ENCODE measurements around the gene SORL1-AS1.

SORL1-AS1 gene

DNA sequence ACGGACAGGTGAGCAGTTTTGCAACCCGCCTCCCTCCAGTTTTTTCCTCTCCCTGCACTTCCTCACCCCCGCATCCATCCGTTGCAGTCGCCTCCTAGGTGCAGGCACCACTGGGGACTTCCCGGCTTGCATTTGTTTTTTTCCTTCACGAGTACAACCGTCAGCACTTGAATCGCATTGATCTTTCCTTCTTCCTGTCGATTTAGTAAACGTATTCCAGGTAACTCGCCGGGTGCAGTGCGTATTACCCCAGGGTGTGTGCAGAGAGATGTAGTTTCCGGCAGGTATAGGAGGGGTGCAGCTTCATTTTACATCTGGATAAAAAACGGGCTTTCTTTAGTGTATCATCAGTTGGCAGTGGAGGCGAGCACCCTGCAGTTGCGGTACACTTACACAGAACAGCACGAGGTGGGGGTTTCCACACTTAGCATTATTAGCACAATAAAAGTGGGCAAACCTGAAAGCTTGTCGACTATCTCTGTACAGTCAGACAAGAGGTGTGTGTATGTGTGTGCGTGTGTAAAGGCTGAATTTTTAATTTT lies at the start of gene SORL1-AS1:
Gene SORL1-AS1 (minus strand): TSS at position 359 of the 542 bp plus-strand sequence.
- DNase-seq (ENCODE audit: low read depth in 3 of 3) = no peak

DNA sequence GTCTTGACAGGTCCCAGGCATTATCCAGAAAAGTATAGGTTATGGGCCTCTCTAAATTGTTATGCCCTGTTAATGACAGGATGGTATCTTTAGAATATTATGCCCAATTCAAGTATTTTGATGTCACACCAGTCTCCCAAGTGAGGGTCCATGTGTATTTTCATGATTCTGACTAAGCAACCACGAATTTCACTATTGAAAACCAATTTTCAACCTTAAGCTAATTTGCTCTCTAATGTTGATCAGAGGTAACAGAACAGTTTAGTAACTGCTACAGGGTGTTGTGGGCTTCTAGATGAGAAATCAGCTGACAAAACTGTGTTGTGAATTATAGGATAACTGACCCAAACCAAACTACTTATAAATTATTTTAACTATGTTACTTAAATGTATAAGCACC lies 48.0 kb upstream of the SORL1-AS1 start:
- no peak for DNase-seq (ENCODE audit: low read depth in 3 of 3)

DNA sequence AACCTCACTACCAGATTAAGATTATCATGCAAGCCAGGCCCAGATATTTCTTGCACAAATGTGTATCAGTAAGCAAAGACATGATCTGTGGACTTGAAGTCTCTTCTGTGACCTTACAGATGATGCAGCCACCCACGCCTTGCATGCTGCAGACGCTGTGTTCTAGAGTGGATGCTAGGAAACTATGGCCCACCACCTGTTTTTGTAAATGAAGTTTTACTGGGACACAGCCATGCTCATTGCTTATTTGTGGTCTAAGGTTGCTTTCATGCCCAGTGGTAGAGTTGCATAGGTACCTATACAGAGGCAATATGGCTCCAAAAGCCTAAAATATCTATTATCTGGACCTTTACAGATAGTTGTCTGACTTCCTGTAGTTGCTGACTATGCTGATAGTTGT lies 47.5 kb upstream of the SORL1-AS1 start:
- DNase-seq (ENCODE audit: low read depth in 3 of 3) = no peak

DNA sequence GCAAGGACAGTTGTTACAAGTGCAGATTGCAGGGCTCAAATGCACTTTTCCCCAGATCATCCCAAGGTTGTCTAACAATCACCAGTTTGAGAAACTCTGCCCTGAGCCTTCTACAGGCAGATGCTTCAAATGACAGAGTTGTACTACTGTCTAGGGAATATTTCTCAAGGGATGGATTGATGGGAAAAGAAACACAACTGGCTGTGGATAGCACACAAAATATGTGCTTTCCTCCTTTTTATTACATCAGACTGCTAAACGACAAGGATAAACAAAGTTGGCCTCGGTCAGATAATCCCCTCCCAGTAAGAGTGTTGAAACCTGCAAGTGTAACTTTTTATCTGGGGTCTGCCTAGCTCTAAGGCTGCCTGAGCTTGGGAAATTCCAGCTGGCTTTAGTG lies 46.6 kb upstream of the SORL1-AS1 start:
- no peak for DNase-seq (ENCODE audit: low read depth in 3 of 3)

DNA sequence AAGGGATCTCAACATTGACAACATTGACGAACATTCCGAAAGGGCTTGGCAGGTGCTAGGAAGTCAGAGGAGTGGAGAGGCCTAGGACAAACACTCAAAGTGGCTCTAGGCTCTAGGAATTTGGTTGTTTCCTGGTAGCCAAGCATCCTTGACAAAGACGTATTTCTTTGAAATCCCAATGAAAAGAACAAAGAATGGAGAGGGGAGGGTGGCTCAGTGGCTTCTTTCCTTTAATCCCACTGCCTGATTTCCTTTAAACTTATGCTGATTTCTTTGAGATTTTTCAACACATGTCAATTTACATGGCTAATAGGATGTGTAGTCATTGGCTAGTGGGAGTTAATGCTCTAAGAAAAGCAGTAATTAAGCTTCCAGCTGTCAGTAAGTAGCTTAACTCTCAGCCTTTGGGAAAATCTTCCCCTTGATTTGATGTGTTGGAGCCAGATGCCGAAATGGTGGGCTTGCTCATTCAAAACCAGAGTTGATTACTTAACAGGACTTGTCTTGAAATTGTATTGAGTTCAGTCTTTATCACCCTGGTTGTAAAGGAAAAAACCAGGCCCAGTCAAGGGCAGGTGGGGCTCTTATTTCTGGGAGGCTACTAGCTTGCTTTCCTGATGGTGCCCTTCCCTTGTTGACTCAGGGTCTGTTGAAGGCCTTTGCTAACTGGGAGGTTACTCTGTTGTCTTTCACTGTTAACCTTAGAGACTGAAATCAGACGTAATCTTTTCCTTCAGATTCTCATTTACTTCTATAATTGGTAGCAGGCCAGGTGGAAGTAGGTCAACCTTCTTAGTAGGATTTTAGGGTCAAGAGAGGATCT lies 44.6 kb upstream of the SORL1-AS1 start:
- no peak for DNase-seq (ENCODE audit: low read depth in 3 of 3)

DNA sequence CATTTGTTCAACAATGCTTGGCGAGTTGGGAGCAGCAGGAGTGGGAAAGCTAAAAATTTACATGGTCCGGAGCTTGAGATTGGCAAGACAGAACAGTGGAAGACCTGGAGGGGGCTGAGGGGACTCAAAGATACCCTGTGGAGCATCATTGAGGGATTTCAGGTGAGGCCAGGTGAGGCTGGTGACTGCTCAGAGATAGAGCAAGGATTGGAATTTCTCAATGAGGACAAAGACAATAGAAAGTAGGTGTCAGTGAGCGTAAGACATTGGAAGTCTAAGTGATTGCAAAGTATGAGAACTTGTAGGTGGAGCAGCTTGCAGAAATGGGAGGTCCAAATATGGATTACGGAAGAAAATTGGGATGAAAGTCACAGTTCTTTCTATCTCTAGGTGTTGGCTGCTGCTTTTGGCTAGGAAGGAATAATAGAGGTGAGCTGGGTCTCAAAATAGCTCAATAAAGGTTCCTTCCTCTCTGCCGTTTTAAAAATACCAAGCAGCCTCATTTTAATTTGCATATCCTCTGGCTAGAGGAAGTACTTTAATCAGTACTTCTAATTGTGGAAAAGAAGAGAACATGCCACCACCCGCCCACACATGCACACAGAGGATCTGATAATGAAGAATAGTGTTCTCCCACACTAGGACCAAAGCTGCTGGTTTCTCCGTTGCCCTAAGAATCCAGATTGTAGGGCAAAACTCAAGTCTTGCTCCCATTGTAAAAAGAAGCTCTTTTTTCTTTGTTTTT lies 41.8 kb upstream of the SORL1-AS1 start:
- DNase-seq (ENCODE audit: low read depth in 3 of 3) = peak; percentile 13 to 44 (median 33)

DNA sequence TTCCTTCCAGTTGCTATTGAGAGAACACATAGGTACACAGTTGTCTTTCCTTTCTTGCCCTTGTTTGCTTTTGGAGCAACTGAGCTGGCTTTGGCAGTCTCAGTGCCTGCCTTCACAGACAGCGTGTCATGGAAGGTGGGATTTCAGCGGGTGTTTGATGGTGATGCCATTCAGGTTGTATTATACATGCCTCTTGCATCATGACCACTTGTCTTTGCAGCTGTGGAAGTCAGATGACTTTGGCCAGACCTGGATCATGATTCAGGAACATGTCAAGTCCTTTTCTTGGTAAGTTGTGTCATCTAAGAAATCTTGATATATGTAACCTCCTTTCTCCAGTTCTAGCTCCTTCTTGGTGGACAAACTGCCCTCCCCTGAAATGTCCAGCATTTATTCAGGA lies 37.1 kb upstream of the SORL1-AS1 start:
- DNase-seq (ENCODE audit: low read depth in 3 of 3) = no peak

DNA sequence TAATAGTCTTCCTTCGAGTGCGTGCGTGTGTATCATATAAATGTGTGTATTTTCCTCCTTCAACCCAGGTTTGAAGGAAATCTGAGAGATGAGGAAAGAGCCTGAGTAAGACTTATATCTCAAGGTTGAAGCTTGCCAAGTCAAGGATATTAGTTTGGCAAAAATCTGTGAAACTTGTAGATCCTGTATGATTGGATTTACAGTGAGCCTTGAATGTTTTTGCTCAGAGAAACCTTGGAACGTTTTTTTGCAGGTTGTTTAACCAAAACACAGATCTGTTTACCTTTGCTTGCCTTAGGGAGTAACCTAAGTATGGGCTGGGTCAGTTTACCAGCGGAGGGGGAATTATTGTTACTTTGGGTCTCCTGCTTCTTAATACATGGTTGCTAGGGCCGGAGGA lies 35.9 kb upstream of the SORL1-AS1 start:
- no peak for DNase-seq (ENCODE audit: low read depth in 3 of 3)

DNA sequence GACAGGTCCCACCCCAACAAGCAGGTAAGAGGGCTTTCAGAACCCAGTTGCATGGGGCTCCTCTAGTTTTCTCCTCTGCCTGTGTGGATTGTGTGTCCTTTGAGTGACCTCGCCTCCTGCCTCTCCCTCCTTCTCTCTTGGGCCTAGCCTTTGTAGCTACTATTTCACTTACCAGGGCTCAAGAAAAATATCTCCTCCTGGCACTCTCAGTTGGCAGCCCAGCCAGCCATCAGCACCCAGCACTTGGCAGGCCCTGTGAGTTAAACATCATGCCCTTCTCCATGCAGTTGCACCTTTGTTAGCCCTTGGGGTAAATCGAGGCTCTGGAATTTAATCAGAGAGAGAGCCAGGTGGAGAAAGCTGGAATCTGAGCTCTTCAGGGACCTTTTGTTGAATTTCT lies 35.4 kb upstream of the SORL1-AS1 start:
- no peak for DNase-seq (ENCODE audit: low read depth in 3 of 3)

DNA sequence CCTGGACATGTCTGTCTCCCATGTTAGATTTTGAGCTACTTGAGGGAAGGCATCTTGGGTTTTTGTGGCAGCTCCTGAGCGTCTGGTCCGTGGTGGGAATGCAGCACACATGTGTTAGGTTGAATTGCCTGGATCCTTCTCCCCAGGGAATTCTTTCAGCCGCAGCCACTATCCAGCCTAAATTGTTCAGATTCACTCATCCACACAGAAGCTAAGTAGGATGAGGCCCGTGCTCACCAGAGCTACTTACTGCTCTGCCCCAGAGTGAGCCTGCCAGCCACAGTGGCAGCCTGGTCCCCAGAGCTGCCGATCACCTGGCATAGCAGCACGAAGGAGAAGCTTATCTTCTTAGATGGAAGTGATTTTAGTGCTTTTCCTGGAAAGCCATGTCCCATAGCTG lies 34.4 kb upstream of the SORL1-AS1 start:
- DNase-seq (ENCODE audit: low read depth in 3 of 3) = no peak

DNA sequence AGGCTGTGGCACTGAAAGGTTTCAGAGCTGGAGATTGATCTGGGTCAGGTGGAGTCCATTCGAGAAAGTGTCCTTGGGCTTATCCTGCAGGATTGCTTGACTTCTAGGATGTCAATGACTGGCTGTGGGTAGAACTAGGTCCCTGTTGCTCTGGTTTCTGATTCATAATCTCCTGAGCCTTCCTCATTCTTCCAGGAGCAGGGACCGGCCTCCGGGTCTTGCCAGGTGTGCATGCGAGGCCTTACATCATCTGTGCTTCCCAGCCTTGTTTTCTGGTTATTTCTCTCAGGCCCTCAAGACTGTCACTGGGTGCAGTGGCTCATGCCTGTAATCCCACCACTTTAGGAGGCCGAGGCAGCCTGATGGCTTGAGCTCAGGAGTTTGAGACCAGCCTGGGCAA lies 33.3 kb upstream of the SORL1-AS1 start:
- no peak for DNase-seq (ENCODE audit: low read depth in 3 of 3)

DNA sequence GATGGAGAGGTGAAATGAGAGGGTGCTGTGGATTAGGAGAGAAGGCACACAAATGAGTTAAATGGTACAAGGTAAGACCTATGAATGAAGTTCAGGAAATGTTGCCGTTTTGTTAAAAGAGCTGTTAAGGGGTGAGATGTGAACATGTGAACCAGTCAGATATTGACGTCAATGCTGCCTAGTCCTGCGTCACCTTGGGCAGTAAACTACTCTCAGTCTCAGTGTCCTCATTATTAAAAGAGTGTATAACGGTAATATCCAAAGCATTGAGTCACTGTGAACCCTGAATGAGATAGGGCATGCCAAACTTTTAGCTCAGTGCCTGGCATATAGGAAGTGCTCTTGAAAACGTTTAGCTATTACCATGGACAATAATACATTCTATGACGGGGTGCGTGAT lies 32.4 kb upstream of the SORL1-AS1 start:
- no peak for DNase-seq (ENCODE audit: low read depth in 3 of 3)

DNA sequence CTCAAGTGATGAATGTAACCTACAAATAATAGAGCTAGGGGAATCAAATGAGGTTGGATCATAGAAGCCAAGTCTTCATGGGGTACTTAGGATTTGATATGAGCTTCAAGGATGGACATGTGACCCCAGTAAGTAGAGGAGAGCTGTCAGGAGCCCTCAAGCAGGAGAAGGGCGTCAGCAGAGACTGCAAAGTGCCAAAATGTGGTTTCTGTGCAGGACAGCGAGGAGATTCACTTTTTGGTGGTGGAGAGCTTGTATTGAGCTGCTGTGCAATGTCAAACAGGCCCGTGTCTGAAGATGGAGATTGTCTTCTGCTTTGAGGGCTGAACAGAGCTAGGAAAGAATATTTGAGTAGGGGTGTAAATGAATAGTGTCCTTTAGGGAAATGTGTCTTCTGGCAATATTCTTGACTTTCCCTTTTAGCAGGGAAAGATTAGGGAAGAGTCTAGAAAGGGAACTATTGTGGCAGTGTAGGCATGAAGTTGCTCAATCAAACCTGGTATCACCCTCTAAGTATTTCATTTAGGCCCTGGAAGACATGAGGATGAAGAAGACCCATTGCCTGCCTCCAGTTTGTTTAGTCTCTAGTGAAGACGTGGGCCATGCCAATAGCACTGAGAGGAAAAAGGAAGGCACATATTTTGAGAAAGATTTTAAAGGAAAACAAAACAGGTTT lies 31.2 kb upstream of the SORL1-AS1 start:
- no peak for DNase-seq (ENCODE audit: low read depth in 3 of 3)

DNA sequence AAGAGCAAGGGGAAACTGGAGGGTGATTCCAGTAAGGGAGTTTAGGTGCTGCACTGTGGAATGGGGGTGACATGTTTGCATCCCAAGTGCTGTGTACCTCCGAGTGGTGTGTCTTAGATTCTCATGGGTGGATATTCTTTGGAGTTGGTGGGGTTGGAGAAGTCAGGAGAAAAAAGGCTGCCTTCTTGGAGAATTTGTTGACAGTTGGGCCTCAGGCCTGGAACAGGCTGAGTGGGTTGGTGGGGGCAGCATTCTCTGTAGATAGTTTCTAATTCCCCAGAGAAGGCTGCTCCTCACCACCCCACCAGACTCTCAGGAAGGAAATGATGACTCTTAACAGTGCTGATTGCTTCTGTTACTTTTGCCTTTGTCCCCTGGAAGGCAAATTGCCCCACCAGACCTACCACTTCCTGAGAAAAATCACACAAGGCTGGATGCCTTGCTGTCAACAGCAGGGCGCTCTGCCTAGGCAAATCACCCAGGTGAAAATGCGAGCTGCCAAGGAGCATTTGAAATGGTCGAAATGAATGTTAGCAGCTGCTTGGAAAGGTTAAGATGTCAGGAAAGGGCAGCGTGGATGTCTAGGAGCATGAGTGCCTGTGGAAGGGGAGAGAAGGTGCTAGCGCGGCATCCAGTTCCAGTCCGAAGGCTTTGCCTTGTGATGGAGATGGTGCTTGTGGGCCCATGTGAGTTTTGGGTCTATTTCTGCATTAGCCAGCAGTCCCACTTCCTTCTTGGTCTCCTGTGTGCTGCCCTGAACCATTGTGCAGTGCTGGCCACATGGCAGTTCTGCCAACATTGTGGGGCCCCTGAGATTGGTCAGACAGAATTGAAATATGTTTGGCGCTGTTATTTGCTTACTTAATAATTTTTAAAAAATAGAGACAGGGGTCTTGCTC lies 29.7 kb upstream of the SORL1-AS1 start:
- DNase-seq (ENCODE audit: low read depth in 3 of 3) = peak in 2 of 3 donors; percentile 15 to 26

DNA sequence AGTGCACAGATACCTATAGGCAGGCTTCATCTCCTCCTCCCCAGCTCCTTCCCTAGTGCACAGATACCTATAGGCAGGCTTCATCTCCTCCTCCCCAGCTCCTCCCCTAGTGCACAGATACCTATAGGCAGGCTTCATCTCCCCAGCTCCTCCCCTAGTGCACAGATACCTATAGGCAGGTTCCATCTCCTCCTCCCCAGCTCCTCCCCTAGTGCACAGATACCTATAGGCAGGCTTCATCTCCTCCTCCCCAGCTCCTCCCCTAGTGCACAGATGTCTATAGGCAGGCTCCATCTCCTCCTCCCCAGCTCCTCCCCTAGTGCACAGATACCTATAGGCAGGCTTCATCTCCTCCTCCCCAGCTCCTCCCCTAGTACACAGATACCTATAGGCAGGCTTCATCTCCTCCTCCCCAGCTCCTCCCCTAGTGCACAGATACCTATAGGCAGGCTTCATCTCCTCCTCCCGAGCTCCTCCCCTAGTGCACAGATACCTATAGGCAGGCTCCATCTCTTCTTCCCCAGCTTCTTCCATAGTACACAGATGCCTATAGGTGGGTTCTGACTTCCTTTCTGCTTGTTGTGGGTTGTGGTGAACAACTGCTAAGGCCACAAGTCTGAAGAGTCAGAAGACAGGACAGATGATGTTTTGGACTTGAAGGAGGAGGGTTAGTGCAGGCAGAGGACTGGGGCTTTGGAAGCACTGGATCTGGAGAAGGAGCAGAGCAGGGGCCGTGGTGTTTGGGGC lies 28.9 kb upstream of the SORL1-AS1 start:
- peak in 1 of 3 donors; percentile 32 for DNase-seq (ENCODE audit: low read depth in 3 of 3)

DNA sequence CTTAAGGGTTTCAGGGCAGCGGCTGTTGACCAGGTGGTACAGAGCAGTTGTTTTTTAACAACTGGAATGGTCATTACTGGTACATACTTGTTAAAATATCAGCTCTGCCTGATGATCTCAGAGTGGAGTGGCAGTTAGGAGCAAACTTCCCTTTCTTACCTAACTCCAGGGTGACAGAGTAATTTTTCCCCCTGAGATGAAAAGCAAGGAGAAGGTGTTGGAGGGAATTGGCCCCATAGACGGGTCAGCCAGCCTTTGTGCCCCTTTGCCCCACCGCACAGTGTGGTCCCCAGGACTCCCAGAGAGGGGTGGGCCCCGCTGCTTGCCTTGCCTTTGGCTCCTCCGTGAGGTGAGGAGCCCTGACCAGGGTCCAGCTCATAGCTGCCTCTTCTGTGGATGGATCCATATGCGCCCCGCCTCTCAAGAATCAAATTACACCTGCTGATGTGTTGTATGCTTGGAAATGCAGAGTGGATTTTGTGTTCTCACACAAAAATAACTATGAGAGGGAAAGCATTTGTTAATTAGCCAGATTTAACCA lies 27.0 kb upstream of the SORL1-AS1 start:
- DNase-seq (ENCODE audit: low read depth in 3 of 3) = no peak

DNA sequence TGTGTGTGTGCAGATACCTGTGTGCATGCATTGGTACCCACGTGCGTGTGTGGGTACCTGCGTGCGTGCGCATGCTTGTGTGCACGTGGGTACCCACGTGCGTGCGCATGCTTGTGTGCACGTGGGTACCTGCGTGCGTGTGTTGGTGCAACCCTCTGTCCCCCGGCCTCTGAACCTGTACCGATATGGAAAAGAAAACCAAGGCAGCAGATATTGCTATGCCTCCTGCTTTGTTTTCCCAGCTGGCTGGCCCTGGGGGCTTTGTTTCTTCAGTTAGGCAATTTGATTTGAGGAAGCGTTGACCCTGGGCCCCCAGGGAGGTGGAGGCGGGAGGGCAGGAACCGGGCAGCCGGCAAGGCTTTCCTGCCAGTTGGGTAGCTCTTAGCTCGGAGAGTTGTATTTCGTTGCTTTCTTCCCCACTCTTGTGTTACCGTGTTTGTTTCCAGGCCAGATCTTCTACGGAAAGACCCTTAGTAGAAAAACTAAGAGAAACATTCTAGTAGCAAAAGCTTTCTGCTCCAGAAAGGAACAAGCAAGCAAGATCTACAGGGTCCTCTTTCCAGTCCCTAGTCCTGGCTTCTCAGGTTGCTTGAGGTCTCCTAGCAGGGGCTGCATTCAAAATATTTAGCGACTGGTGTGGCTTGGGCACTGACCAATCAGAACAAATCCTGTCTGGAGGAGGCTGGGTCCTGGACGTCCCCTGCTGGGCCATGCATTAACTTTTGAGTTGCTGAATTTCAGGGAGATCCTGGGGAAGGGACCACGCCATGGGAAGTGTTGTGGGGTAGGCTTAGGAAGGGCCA lies 26.3 kb upstream of the SORL1-AS1 start:
- no peak for DNase-seq (ENCODE audit: low read depth in 3 of 3)

DNA sequence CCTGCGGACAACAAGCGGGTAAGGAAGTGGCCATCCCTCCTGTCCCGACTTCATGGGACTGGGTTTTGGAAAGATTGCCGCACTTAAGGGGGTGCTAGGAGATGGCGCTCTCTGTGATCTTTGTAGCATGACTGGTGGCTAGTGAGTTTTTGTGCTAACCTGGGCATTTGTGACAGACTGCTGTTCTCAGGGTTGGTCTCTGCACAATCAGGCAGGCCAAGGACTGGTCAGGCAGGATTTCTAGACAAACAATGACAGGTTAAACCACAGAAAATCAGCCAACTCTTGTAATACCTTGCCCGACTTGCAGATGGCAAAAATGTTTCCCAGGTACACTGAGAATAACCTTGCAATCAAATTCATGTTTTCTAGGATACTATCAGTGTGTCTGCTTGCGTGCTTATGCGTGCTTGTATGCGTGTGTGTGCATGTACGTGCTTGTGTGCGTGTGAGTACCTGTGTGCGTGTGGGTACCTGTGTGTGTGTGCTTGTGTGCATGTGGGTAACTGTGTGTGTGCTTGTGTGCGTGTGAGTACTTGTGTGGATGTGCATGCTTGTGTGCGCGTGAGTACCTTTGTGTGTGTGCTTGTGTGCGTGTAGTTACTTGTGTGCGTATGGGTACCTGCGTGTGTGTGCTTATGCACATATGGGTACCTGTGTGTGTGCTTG lies 25.6 kb upstream of the SORL1-AS1 start:
- DNase-seq (ENCODE audit: low read depth in 3 of 3) = no peak

Data from stimulated activated CD4-positive, alpha-beta T cell treated with anti-CD3 and anti-CD28 coated beads, TNF-alpha, amount 100 ng/mL, for 48 hours (primary cell).